K562 (cell line): Measurements from ENCODE around the gene AMPD3. TPM values are rescaled to one million over a fixed set of nuclear protein-coding genes. Genes with fewer than 3 reads are reported as not detected.

ENCODE experiments used
- ARHGAP35 ChIP-seq: fragments of 450-650 bp; IDR thresholded peaks from 2 replicates; pipeline ENCODE4 v1.6.1; 2018; ENCODE audit not compliant: partially characterized antibody
- CCNT2 ChIP-seq: IDR thresholded peaks from 2 replicates; pipeline ENCODE4 v1.6.1; 2011; ENCODE audit warnings: borderline replicate concordance, low read depth, mild to moderate bottlenecking, moderate library complexity, mixed read lengths, low read length; ENCODE audit not compliant: insufficient read length; ENCODE audit errors: extremely low read depth
- CREB5 ChIP-seq: fragments of 250-450 bp; sonication (Bioruptor Pico); IDR thresholded peaks from 2 replicates; pipeline ENCODE4 v1.5.0; 2020; ENCODE audit warnings: mild to moderate bottlenecking
- DPF2 ChIP-seq: fragments of 450-650 bp; IDR thresholded peaks from 2 replicates; pipeline ENCODE4 v1.6.1; 2016
- HNRNPK ChIP-seq: fragments of 200-400 bp; formaldehyde crosslinking; IDR thresholded peaks from one replicate; pipeline ENCODE4 v1.6.1; 2018; ENCODE audit warnings: mild to moderate bottlenecking, low read depth, low read length; ENCODE audit not compliant: poor library complexity, severe bottlenecking
- IRF2 ChIP-seq: sonication (generic); formaldehyde crosslinking; IDR thresholded peaks from 2 replicates; pipeline ENCODE4 v1.8.1; 2022; ENCODE audit warnings: mild to moderate bottlenecking, missing genetic modification reagents
- KAT7 ChIP-seq: sonication (generic); formaldehyde crosslinking; IDR thresholded peaks from 2 replicates; pipeline ENCODE4 v1.8.0; 2022; ENCODE audit warnings: missing genetic modification reagents, mild to moderate bottlenecking, borderline replicate concordance
- KDM2B ChIP-seq: fragments of 250-450 bp; sonication (Bioruptor Pico); IDR thresholded peaks from 2 replicates; pipeline ENCODE4 v1.8.0; 2021; ENCODE audit warnings: mild to moderate bottlenecking, moderate library complexity
- NBN ChIP-seq: fragments of 450-650 bp; IDR thresholded peaks from 2 replicates; pipeline ENCODE4 v1.6.1; 2016; ENCODE audit warnings: low read depth, mild to moderate bottlenecking
- NCOA1 ChIP-seq: fragments of 450-650 bp; IDR thresholded peaks from 2 replicates; pipeline ENCODE4 v1.6.1; 2016; ENCODE audit warnings: low read depth
- PHF20 ChIP-seq: fragments of 450-650 bp; IDR thresholded peaks from 2 replicates; pipeline ENCODE4 v1.6.1; 2018; ENCODE audit not compliant: partially characterized antibody
- REST ChIP-seq, 2 experiments: fragments of 450-650 bp; formaldehyde crosslinking in 1 of 2; IDR thresholded peaks; 2 replicates each; pipeline versions ENCODE4 v1.4.0 to v1.6.1; 2014 to 2020; ENCODE audit warnings: mild to moderate bottlenecking in 2 of 2, borderline replicate concordance in 1 of 2, low read depth in 1 of 2
- SMARCA4 ChIP-seq: fragments of 450-650 bp; IDR thresholded peaks from 2 replicates; pipeline ENCODE4 v1.6.1; 2016
- SNRNP70 ChIP-seq: fragments of 200-400 bp; formaldehyde crosslinking; optimal IDR thresholded peaks from 2 replicates; pipeline ENCODE3; 2017; ENCODE audit warnings: low read depth, low read length
- TAF7 ChIP-seq: fragments of 450-650 bp; IDR thresholded peaks from 2 replicates; pipeline ENCODE4 v1.6.1; 2016; ENCODE audit warnings: missing genetic modification characterization, missing compliant biosample characterization
- TEAD4 ChIP-seq, 2 experiments: sonication (generic) in 1 of 2; formaldehyde crosslinking in 1 of 2; IDR thresholded peaks; 2 replicates each; pipeline versions ENCODE4 v1.6.1 to v1.8.0; 2012 to 2022; ENCODE audit warnings: borderline replicate concordance in 1 of 2, inconsistent platforms in 1 of 2, low read length in 1 of 2, mild to moderate bottlenecking in 1 of 2, missing genetic modification reagents in 1 of 2
- TRIM24 ChIP-seq, 2 experiments: fragments of 450-650 bp; IDR thresholded peaks; 2 replicates each; pipeline ENCODE4 v1.6.1; 2016
- TRIM28 ChIP-seq: fragments of 450-650 bp; IDR thresholded peaks from 2 replicates; pipeline ENCODE4 v1.6.1; 2017
- ZFX ChIP-seq: sonication (generic); formaldehyde crosslinking; IDR thresholded peaks from 2 replicates; pipeline ENCODE4 v1.8.0; 2022; ENCODE audit warnings: mild to moderate bottlenecking, missing genetic modification reagents, moderate library complexity
- ZNF347 ChIP-seq: fragments of 450-650 bp; formaldehyde crosslinking; IDR thresholded peaks from 2 replicates; pipeline ENCODE4 v1.4.0; 2020; ENCODE audit warnings: low read depth, mild to moderate bottlenecking, moderate library complexity
- ZNF583 ChIP-seq: fragments of 250-450 bp; sonication (Bioruptor Pico); IDR thresholded peaks from 2 replicates; pipeline ENCODE4 v1.4.0; 2020
- ZNF589 ChIP-seq: fragments of 200-800 bp; sonication (Bioruptor generic); IDR thresholded peaks from 2 replicates; pipeline ENCODE4 v1.6.1; 2016; ENCODE audit warnings: low read depth, missing genetic modification characterization, missing compliant biosample characterization
- ZNF780A ChIP-seq: fragments of 250-450 bp; sonication (Bioruptor Pico); IDR thresholded peaks from 2 replicates; pipeline ENCODE4 v1.5.0; 2021; ENCODE audit warnings: mild to moderate bottlenecking
- polyA plus RNA-seq, 8 experiments: library from polyadenylated mRNA; depleted of rRNA in 4 of 8; stranded (reverse) in 5 of 8; unstranded in 3 of 8; fragments of >200 nt; fragmentation: Nextera tagmentation in 2 of 8; fragmentation: Illumina TruSeq in 1 of 8; extraction: Ambion mirVana in 2 of 8; extraction: Trizol in 1 of 8; gene quantifications; 2 replicates each; pipeline versions ENCODE4 v1.2.1 to v1.2.3, GENCODE V29; 2011 to 2014; ENCODE audit warnings: inconsistent platforms in 1 of 8, missing spikeins in 1 of 8
- total RNA-seq, 7 experiments: library from RNA; depleted of rRNA in 6 of 7; stranded (reverse); fragments of >200 nt in 6 of 7; fragmentation: Illumina TruSeq in 2 of 7; extraction: Trizol in 2 of 7; gene quantifications; 2 replicates each; pipeline versions ENCODE4 v1.2.1 to v1.2.3, GENCODE V29; 2011 to 2021; ENCODE audit warnings: low replicate concordance in 1 of 7

The AMPD3 gene
- total and polyA plus RNA-seq, 9 of the 15 experiments (the other 6 are each of a cell fraction or from before 2014, with no cell fraction given), result 4.4 to 23.6 (median 11.2) TPM

GRCh38 chr11:10407055-10407454, 48.0 kb upstream of the AMPD3 start (continued):
- no peak for TF ChIP-seq HNRNPK
- no peak for TF ChIP-seq KAT7 (CRISPR knock-in tag)
- no peak for TF ChIP-seq NBN
- no peak for TF ChIP-seq TRIM24 (IDR thresholded peaks at IDR 0.05)
- TF ChIP-seq TRIM28, result no peak
- no peak for TF ChIP-seq ZNF780A (CRISPR knock-in tag)
- no peak for TF ChIP-seq SNRNP70
- no peak for TF ChIP-seq PHF20
- TF ChIP-seq REST (IDR thresholded peaks at IDR 0.05; ENCODE audit: borderline replicate concordance), result peak; percentile 23; the same call in 1 of the 2 replicates
- no peak for TF ChIP-seq REST (CRISPR knock-in tag; IDR thresholded peaks at IDR 0.05; ENCODE audit: low read depth)
- TF ChIP-seq CCNT2, result no peak
- peak; percentile 53; the same call in 1 of the 2 replicates for TF ChIP-seq DPF2
- no peak for TF ChIP-seq ZFX (CRISPR knock-in tag)
- no peak for TF ChIP-seq ARHGAP35
- TF ChIP-seq ZNF589 (CRISPR knock-in tag), result no peak
- TF ChIP-seq SMARCA4, result peak; percentile 65; the same call in 1 of the 2 replicates
- no peak for TF ChIP-seq IRF2 (CRISPR knock-in tag)
- peak; percentile 74 for TF ChIP-seq TEAD4 (IDR thresholded peaks at IDR 0.05; ENCODE audit: low read length)
- TF ChIP-seq TEAD4 (CRISPR knock-in tag; IDR thresholded peaks at IDR 0.05; ENCODE audit: borderline replicate concordance), result no peak
- TF ChIP-seq NCOA1, result no peak
- TF ChIP-seq ZNF583 (CRISPR knock-in tag), result no peak
- TF ChIP-seq KDM2B, result no peak
- no peak for TF ChIP-seq ZNF347 (CRISPR knock-in tag)
- TF ChIP-seq CREB5 (CRISPR knock-in tag), result no peak
- no peak for TF ChIP-seq TAF7
